ENCODE data around the gene AOPEP.

GRCh38 chr9:94987731-94988130 lies 261.2 kb downstream of the AOPEP start:
- no peak for TF ChIP-seq POLR2AphosphoS5 (IDR thresholded peaks at IDR 0.05)
- TF ChIP-seq CTCF (IDR thresholded peaks at IDR 0.05), result no peak

Measured in gastroesophageal sphincter (tissue), 3 donors.